GM04503 (cell line): ENCODE measurements around the gene ZFYVE28.

Experiments
- DNase-seq: peaks from one replicate; pipeline ENCODE4 v3.0.0-alpha.2; 2012; ENCODE audit warnings: low read depth

ZFYVE28 gene

GRCh38 chr4:2331519-2332200 is 86.8 kb downstream of the ZFYVE28 start:
- no peak for DNase-seq

DNA sequence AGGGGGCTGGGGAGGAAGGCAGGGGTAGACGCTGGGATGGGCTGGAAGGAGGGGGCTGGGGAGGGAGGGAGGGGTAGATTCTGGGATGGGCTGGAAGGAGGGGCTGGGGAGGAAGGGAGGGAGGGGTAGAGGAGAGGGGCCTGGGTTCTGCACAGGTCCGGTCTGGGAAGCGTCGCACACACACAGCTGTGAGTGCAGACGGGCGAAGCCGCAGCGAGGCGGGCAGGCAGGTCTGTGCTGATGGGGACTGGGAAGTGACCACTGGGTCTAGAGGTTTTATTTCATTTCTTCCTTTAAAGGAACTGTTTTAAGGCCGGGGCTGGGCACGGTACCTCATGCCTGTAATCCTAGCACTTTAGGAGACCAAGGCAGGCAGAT is 87.4 kb downstream of the ZFYVE28 start:
- no peak for DNase-seq

- DNase-seq: peak; percentile 82
Measured at GRCh38 chr4:2330091-2331042, 88.1 kb downstream of the ZFYVE28 start.

DNA sequence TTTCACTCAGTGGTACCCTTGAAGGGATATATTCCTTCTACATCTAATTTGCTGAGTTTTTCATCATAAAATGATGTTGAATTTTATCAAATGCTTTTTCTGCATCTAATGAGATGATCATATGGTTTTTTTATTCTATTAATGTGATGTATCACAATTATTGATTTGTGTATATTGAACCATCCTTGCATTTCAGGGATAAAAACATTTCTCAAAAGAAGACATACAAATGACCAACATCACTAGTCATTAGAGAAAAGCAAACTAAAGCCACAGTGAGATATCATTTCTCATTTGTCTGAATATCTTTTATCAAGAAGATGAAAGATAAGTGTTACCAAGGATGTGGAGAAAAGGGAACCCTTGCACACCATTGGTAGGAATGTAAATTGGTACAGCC is 90.9 kb downstream of the ZFYVE28 start:
- no peak for DNase-seq

GRCh38 chr4:2324891-2325290 is 93.6 kb downstream of the ZFYVE28 start:
- DNase-seq: no peak

DNA sequence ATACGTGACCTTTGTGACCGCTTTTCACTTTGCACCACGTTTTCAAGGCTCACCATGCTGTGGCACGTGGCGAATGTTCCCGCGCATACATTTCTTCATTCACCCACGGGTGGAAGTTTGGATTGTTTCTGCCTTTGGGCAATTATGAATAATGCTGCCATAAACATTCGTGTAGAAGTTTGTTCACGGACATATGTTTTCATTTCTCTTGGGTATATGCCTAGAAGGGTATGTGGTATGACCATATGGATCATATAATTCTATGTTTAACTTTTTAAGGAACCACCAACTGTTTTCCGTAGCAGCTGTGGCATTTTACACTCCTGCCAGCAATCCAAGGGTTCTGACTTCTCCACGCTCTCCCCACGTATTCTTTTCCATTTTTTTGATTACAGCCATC is 95.6 kb downstream of the ZFYVE28 start:
- DNase-seq: no peak

DNA sequence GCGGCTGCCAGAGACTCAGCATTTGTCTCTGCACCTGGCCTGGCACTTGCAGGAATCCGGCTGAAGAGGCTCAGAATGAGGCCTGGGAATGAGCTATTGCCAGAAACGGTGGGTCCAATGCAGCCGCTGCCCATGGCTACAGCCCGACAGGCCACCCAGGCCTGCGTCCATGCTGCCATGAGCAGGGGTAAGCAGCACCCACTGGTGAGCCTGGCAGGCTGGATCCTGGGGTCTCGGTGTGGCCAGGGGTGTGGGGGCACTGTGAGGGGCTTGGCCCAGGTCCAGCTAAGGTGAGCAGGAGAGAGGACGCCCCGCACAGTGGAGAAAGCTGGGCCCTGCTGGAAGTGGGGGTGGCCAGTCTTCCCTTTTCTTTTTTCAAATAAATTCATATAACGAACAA is 96.2 kb downstream of the ZFYVE28 start:
- DNase-seq: no peak

GRCh38 chr4:2321279-2322196 is 96.9 kb downstream of the ZFYVE28 start:
- no peak for DNase-seq

DNA sequence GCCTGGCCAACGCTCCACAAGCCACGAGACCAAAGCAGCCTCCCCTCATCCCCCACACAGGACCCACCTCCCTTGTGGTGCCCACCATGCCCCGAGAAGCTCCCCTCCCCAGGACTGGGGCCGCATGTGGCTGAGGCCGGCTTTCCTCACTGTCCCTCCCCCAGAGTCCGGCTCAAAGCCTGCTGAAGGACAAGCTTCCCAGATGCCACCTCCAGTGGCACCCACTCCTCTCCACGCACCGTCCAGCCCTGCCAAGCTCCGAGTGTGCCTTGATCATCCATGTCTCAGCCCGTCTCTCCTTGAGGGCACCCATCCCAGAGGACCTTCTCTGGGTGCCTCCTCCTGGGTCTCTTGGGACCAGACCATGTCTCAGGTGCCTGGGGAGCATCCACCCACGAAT is 97.7 kb downstream of the ZFYVE28 start:
- DNase-seq: no peak

- DNase-seq: no peak
Measured at GRCh38 chr4:2320152-2320551, 98.3 kb downstream of the ZFYVE28 start.

DNA sequence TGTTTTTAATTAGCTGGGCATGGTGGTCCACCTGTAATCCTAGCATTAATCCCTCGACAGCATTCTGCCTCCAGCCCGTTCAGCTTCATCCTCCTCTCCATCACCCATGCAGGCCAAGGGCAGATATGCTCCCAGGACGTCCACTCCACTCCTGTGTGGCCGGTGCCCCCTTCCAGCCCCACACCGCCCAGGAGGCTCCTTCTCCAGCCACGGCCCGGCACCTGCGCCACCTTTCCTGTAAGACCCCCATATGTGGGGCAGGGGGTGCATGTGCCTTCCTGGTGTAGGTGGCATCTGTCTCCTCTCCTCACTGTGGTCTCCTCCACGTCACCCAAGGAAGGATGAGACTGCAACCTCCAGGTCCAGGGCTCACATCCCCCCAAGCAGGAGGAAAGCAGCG is 99.6 kb downstream of the ZFYVE28 start:
- DNase-seq: no peak

DNA sequence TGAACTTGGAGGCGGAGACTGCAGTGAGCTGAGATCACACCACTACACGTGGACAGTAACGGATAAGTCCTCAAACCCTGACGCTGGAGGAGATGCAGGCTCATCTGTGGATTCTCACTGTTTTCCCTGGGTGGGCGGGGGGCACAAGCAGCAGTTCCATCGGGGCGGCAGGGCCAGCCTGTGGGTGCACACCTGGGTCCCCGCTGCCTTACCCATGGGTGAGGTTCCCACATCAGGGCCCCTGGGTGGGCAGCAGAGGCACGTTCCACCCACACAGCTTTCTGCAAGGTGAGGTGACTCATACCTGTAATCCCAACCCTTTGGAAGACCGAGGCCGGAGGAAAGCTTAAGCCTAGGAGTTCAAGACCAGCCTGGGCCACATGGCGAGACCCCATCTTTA is 100.0 kb downstream of the ZFYVE28 start:
- DNase-seq: no peak

- no peak for DNase-seq
Measured at GRCh38 chr4:2313366-2313765, 105.1 kb downstream of the ZFYVE28 start.

DNA sequence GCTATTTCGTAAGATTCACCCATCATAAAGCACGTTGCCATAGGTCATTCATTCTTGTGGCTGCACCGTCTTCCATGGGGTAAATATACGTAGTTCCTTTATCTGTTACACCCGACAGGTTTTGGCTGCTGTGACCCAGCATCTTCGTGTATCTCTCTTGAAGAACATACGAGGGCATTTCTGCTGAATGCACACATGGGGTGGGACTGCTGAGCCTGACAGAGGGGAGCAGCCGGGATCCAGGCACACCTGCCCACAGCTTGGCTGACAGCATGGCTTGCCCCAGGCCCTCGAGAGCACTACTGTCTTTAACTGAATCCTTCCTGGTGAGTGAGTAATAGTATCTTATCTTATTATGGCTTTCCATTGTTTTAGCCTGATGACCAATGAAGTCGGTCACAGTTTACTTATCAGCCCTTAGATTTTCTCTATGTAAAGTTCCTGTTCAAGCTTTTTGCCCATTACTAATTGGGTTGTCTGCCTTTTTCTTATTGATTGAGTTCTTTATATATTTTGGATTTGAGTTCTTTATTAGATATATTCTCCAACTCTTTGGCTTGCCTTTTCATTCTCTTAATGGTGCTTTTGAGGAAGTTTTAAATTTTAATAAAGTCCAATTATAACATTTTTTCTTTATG is 111.6 kb downstream of the ZFYVE28 start:
- DNase-seq: no peak

GRCh38 chr4:2305766-2306501 is 112.5 kb downstream of the ZFYVE28 start:
- no peak for DNase-seq

- DNase-seq: no peak
Measured at GRCh38 chr4:2304877-2305561, 113.4 kb downstream of the ZFYVE28 start.

DNA sequence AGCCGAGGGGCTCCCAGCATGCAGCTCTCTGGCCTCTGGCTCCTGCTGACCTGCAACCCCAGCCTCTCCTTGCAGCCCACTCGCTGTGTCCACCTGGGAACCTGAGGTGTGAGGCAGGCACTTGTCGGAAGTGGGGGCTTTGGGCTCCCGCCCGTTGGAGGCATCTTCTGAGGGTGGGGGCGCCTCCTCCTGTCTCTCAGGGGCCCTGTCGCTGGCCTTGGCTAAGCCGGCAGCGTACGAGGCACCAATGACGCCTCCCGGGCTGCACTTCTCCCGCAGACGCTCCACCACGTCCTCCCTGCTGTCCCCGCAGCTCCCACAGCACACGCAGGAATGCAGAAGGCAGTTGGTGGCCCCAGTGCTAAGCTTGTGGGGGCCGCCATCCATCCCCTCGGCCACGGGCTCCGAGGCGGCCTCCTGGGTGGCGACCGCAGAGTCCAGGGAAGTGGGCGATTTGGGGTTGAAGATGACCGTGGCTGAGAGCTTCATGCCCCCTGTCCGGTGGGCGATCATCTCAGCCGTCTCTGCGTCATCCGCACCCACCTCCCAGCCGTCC is 114.0 kb downstream of the ZFYVE28 start:
- no peak for DNase-seq

DNA sequence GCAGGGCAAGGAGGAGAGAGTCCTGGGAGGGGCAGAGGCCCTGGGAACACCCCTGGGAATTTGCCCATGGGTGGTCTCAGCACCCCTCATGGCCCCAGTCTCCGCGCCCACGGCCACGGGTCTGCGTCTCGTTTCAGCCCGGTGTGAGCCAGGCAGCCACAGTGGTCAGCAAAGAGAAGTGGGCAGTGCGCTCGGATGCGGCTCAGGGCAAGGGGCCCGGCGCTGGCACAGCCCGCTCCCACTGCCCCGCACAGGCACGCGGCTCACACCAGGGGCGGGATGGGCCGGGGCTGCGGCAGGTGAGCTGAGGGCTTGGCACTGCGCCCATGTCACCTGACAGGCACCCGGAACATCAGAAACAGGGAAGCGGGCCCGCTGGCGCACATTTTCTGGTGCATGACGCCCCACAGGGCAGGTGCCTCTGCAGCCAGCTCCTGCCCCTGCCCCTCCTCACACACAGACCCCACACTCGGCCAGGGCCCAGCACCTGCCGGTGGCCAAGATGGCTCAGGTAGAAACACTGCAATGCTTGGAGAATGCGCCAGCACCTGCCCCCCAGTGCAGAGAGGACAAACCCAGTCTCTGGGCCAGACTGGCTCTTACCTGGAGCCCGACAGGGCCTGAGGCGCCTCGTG is 114.6 kb downstream of the ZFYVE28 start:
- no peak for DNase-seq

DNA sequence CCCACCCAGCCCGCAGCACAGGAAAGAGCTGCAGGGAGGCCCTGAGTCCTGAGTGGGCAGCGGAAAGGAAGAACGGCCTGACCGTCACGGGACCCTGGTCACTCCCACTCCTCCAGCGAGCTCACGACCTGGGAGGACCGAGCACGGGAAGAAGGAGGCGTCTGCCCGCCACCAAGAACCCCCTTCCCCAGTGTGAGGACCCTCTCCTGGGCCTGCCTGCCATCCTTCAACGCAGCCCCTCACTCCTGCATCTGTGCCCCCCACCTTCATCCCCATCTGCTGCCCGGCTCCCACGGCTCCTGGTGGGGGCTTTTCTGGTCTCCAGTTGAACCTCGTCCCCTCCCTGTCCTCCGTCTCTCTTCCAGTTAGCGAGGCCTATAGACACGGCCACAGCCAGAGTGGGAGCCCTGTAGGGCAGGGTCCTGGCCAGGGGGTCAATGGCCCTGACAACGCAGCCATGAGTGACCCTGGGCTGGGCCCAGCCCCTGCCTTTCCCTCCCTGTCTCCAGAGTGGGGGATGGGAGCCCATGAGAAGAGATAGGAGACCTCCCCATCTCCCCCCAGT is 115.2 kb downstream of the ZFYVE28 start:
- no peak for DNase-seq
